ENCODE data around the gene DIO1. TPM values are rescaled to one million over a fixed set of nuclear protein-coding genes. Genes with fewer than 3 reads are reported as not detected.
"Not testable (repeated sequence)": the region's sequence is repeated elsewhere in the genome, so short reads cannot be mapped to it uniquely, and the experiment has no call there.

Gene DIO1
- 0.27 and 18.9 TPM in 2 replicates for total RNA-seq (2014; rRNA removed; shearing (Covaris generic); ENCODE audit: low replicate concordance)

GRCh38 chr1:53893999-53894636, at the start of gene DIO1:
DIO1 (plus strand) TSS chr1:53894187; CDS start chr1:53894211, 24 bp downstream.
- in situ Hi-C loops (cut with HindIII; ENCODE audit: low pct_unique_long_range_greater_than_20kb, low sequenced_read_pairs) = no loop called here
- no peak for DNase-seq (ENCODE audit: low read depth)

- in situ Hi-C loops (cut with HindIII; ENCODE audit: low pct_unique_long_range_greater_than_20kb, low sequenced_read_pairs) = no loop called here
Observed at GRCh38 chr1:53847980-53848379, 46.0 kb upstream of the DIO1 start.

GRCh38 chr1:53850082-53850673, 43.8 kb upstream of the DIO1 start:
- in situ Hi-C loops (cut with HindIII; ENCODE audit: low pct_unique_long_range_greater_than_20kb, low sequenced_read_pairs) = no loop called here
- no peak for DNase-seq (ENCODE audit: low read depth)

More at GRCh38 chr1:53847980-53848379, 46.0 kb upstream of the DIO1 start:
- no peak for DNase-seq (ENCODE audit: low read depth)

- no peak for DNase-seq (ENCODE audit: low read depth)
- in situ Hi-C loops (cut with HindIII; ENCODE audit: low pct_unique_long_range_greater_than_20kb, low sequenced_read_pairs) = no loop called here
Observed at GRCh38 chr1:53851571-53852285, 42.3 kb upstream of the DIO1 start.

- DNase-seq (ENCODE audit: low read depth) = peak; percentile 46
- in situ Hi-C loops (cut with HindIII; ENCODE audit: low pct_unique_long_range_greater_than_20kb, low sequenced_read_pairs) = no loop called here
Observed at GRCh38 chr1:53860967-53861411, 33.0 kb upstream of the DIO1 start.

- in situ Hi-C loops (cut with HindIII; ENCODE audit: low pct_unique_long_range_greater_than_20kb, low sequenced_read_pairs) = no loop called here
Observed at GRCh38 chr1:53862507-53862906, 31.5 kb upstream of the DIO1 start.

GRCh38 chr1:53868565-53868964, 25.4 kb upstream of the DIO1 start:
- DNase-seq (ENCODE audit: low read depth) = no peak
- in situ Hi-C loops (cut with HindIII; ENCODE audit: low pct_unique_long_range_greater_than_20kb, low sequenced_read_pairs) = no loop called here

More at GRCh38 chr1:53862507-53862906, 31.5 kb upstream of the DIO1 start:
- no peak for DNase-seq (ENCODE audit: low read depth)

GRCh38 chr1:53869454-53870117, 24.4 kb upstream of the DIO1 start:
- in situ Hi-C loops (cut with HindIII; ENCODE audit: low pct_unique_long_range_greater_than_20kb, low sequenced_read_pairs) = no loop called here
- DNase-seq (ENCODE audit: low read depth) = no peak

- DNase-seq (ENCODE audit: low read depth) = no peak
- in situ Hi-C loops (cut with HindIII; ENCODE audit: low pct_unique_long_range_greater_than_20kb, low sequenced_read_pairs) = no loop called here
Observed at GRCh38 chr1:53871221-53871620, 22.8 kb upstream of the DIO1 start.

GRCh38 chr1:53871773-53872484, 22.1 kb upstream of the DIO1 start:
- in situ Hi-C loops (cut with HindIII; ENCODE audit: low pct_unique_long_range_greater_than_20kb, low sequenced_read_pairs) = no loop called here
- no peak for DNase-seq (ENCODE audit: low read depth)

- DNase-seq (ENCODE audit: low read depth); in situ Hi-C loops (cut with HindIII; ENCODE audit: low pct_unique_long_range_greater_than_20kb, low sequenced_read_pairs): not testable (repeated sequence)
Observed at GRCh38 chr1:53875150-53875549, 18.8 kb upstream of the DIO1 start.

GRCh38 chr1:53878492-53879105, 15.4 kb upstream of the DIO1 start:
- peak; percentile 50 for DNase-seq (ENCODE audit: low read depth)
- in situ Hi-C loops (cut with HindIII; ENCODE audit: low pct_unique_long_range_greater_than_20kb, low sequenced_read_pairs) = no loop called here

GRCh38 chr1:53881853-53882252, 12.1 kb upstream of the DIO1 start:
- DNase-seq (ENCODE audit: low read depth); in situ Hi-C loops (cut with HindIII; ENCODE audit: low pct_unique_long_range_greater_than_20kb, low sequenced_read_pairs): not testable (repeated sequence)

- in situ Hi-C loops (cut with HindIII; ENCODE audit: low pct_unique_long_range_greater_than_20kb, low sequenced_read_pairs) = not testable (repeated sequence)
Observed at GRCh38 chr1:53883600-53883999, 10.4 kb upstream of the DIO1 start.

GRCh38 chr1:53888681-53889080, 5.3 kb upstream of the DIO1 start:
- DNase-seq (ENCODE audit: low read depth) = no peak
- in situ Hi-C loops (cut with HindIII; ENCODE audit: low pct_unique_long_range_greater_than_20kb, low sequenced_read_pairs) = no loop called here

More at GRCh38 chr1:53883600-53883999, 10.4 kb upstream of the DIO1 start:
- DNase-seq (ENCODE audit: low read depth) = not testable (repeated sequence)

- DNase-seq (ENCODE audit: low read depth) = peak; percentile 85
- in situ Hi-C loops (cut with HindIII; ENCODE audit: low pct_unique_long_range_greater_than_20kb, low sequenced_read_pairs) = no loop called here
Observed at GRCh38 chr1:53889304-53890298, 4.4 kb upstream of the DIO1 start, which contains the start of gene YIPF1. YIPF1 (minus strand) TSS chr1:53889797; CDS start chr1:53888937, 860 bp downstream.

All from Caki2 (cell line).